Erythroblast (primary cell): Measurements from ENCODE around the gene ARSB.

Source experiments
- DNase-seq, 2 experiments: peaks; one replicate each; lab custom pipeline; 2025; lab: John Stamatoyannopoulos, UW
- GATA1 ChIP-seq: IDR thresholded peaks from 2 replicates; pipeline ENCODE4 v1.6.1; 2011; ENCODE audit warnings: low read depth, mild to moderate bottlenecking, control low read depth, low read length, moderate library complexity
- POLR2A ChIP-seq: IDR thresholded peaks from 2 replicates; pipeline ENCODE4 v1.6.1; 2011; ENCODE audit warnings: mild to moderate bottlenecking, low read length

The ARSB gene

GRCh38 chr5:78808380-78808779 lies 176.7 kb downstream of the ARSB start:
- DNase-seq = no peak
- TF ChIP-seq GATA1 (no peak), POLR2A (no peak)

GRCh38 chr5:78806544-78806943 lies 178.6 kb downstream of the ARSB start:
- TF ChIP-seq GATA1 = no peak
- no peak for TF ChIP-seq POLR2A
- DNase-seq = no peak

- DNase-seq = no peak
- TF ChIP-seq POLR2A (no peak), GATA1 (no peak)
Observed at GRCh38 chr5:78805474-78806124, 179.5 kb downstream of the ARSB start.

GRCh38 chr5:78804995-78805394 lies 180.1 kb downstream of the ARSB start:
- TF ChIP-seq GATA1 = no peak
- no peak for TF ChIP-seq POLR2A

GRCh38 chr5:78803941-78804340 lies 181.2 kb downstream of the ARSB start:
- TF ChIP-seq POLR2A (no peak), GATA1 (no peak)
- DNase-seq = no peak

More at GRCh38 chr5:78804995-78805394, 180.1 kb downstream of the ARSB start:
- no peak for DNase-seq

GRCh38 chr5:78803353-78803752 lies 181.8 kb downstream of the ARSB start:
- no peak for DNase-seq
- TF ChIP-seq GATA1 (no peak), POLR2A (no peak)

GRCh38 chr5:78801413-78801812 lies 183.7 kb downstream of the ARSB start:
- DNase-seq = no peak
- no peak for TF ChIP-seq POLR2A

GRCh38 chr5:78799266-78800017 lies 185.7 kb downstream of the ARSB start:
- no peak for DNase-seq
- TF ChIP-seq GATA1 (no peak), POLR2A (no peak)

- no peak for DNase-seq
Observed at GRCh38 chr5:78798673-78799029, 186.5 kb downstream of the ARSB start.

GRCh38 chr5:78797936-78798672 lies 187.0 kb downstream of the ARSB start:
- TF ChIP-seq GATA1 (no peak), POLR2A (no peak)

More at GRCh38 chr5:78798673-78799029, 186.5 kb downstream of the ARSB start:
- no peak for TF ChIP-seq POLR2A
- TF ChIP-seq GATA1 = no peak

GRCh38 chr5:78795757-78796156 lies 189.4 kb downstream of the ARSB start:
- TF ChIP-seq GATA1 = no peak
- TF ChIP-seq POLR2A = no peak
- no peak for DNase-seq

More at GRCh38 chr5:78797936-78798672, 187.0 kb downstream of the ARSB start:
- DNase-seq = no peak

- DNase-seq = no peak
- no peak for TF ChIP-seq POLR2A
- TF ChIP-seq GATA1 = no peak
Observed at GRCh38 chr5:78794693-78795215, 190.4 kb downstream of the ARSB start.

GRCh38 chr5:78793907-78794662 lies 191.0 kb downstream of the ARSB start:
- TF ChIP-seq POLR2A = no peak
- TF ChIP-seq GATA1 = no peak

More at GRCh38 chr5:78793907-78794662, 191.0 kb downstream of the ARSB start:
- DNase-seq = no peak
